ENCODE results near the gene GRAMD1C.

GRCh38 chr3:113794526-113794925 lies 44.1 kb upstream of the GRAMD1C start:
- TF ChIP-seq POLR2AphosphoS5 (IDR thresholded peaks at IDR 0.05; ENCODE audit: low read depth, low read length) (no peak), POLR2A (IDR thresholded peaks at IDR 0.05; ENCODE audit: low read depth, low read length) (no peak), TAF1 (IDR thresholded peaks at IDR 0.05; ENCODE audit: low read depth, low read length) (no peak), PAX5 (IDR thresholded peaks at IDR 0.05; ENCODE audit: insufficient read depth, low read length, severe bottlenecking) (no peak), SPI1 (IDR thresholded peaks at IDR 0.05; ENCODE audit: low read depth, low read length) (0 out of 2 replicates have a peak, but pooled peaks have one; percentile 28), POU2F2 (IDR thresholded peaks at IDR 0.05; ENCODE audit: low read depth, low read length) (no peak)

All from GM12891 (cell line).